ENCODE data around the gene CGA. TPM values are rescaled to one million over a fixed set of nuclear protein-coding genes. Genes with fewer than 3 reads are reported as not detected.

The CGA gene
- total and polyA plus RNA-seq, 4 donors = not detected

DNA sequence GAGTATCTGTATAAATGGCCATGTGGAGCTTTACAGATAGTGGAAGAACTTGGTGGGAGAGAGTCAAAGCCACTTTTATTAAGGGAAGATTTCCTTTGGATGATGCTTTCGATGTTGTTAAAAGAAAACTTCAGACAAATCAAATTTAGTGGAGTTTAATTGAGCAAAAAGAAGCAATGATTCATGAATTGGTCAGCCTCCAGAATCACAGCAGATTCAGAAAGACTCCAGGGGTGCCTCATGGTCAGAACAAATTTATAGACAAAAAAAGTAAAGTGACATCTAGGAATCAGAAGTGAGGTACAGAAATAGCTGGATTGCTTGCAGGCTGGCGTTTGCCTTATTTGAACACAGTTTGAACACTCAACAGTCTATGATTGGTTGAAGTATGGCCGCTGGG, 5.3 kb upstream of the CGA start:
- Histone ChIP-seq H3K36me3 (ENCODE audit: control insufficient read depth in 4 of 4, insufficient read depth in 3 of 4, low read depth in 1 of 4, low read length in 3 of 4) (no peaks in the 10 kb centered on the region), H3K9me3 (ENCODE audit: control insufficient read depth in 4 of 4, low read length in 3 of 4) (no peaks in the 10 kb centered on the region), H3K27me3 (ENCODE audit: control insufficient read depth in 4 of 4, insufficient read depth in 4 of 4, low read length in 3 of 4) (no peaks in the 10 kb centered on the region), H3K4me1 (ENCODE audit: control insufficient read depth in 4 of 4, insufficient read depth in 4 of 4, low read length in 3 of 4) (peaks cover 2 to 13% (median 11%) of the 10 kb centered on the region in 4 donors), H3K4me3 (ENCODE audit: low read depth in 1 of 3, low read length in 3 of 3) (no peak overlapping the region), H3K27ac (ENCODE audit: low read depth in 1 of 2, low read length in 2 of 2) (no peak overlapping the region), H3K9ac (ENCODE audit: low read depth in 1 of 2, low read length in 2 of 2) (no peak overlapping the region)
- DNase-seq (ENCODE audit: low spot score) = no peak
- WGBS = 95% methylated on average over 3 of the region's 3 CpGs
- no peak for TF ChIP-seq TAF1 (conservative IDR thresholded peaks at IDR 0.05)
- TF ChIP-seq, protein P1, sequence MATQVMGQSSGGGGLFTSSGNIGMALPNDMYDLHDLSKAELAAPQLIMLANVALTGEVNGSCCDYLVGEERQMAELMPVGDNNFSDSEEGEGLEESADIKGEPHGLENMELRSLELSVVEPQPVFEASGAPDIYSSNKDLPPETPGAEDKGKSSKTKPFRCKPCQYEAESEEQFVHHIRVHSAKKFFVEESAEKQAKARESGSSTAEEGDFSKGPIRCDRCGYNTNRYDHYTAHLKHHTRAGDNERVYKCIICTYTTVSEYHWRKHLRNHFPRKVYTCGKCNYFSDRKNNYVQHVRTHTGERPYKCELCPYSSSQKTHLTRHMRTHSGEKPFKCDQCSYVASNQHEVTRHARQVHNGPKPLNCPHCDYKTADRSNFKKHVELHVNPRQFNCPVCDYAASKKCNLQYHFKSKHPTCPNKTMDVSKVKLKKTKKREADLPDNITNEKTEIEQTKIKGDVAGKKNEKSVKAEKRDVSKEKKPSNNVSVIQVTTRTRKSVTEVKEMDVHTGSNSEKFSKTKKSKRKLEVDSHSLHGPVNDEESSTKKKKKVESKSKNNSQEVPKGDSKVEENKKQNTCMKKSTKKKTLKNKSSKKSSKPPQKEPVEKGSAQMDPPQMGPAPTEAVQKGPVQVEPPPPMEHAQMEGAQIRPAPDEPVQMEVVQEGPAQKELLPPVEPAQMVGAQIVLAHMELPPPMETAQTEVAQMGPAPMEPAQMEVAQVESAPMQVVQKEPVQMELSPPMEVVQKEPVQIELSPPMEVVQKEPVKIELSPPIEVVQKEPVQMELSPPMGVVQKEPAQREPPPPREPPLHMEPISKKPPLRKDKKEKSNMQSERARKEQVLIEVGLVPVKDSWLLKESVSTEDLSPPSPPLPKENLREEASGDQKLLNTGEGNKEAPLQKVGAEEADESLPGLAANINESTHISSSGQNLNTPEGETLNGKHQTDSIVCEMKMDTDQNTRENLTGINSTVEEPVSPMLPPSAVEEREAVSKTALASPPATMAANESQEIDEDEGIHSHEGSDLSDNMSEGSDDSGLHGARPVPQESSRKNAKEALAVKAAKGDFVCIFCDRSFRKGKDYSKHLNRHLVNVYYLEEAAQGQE (IDR thresholded peaks at IDR 0.05) = no peak
- no peak for TF ChIP-seq NR2F2 (IDR thresholded peaks at IDR 0.05)

DNA sequence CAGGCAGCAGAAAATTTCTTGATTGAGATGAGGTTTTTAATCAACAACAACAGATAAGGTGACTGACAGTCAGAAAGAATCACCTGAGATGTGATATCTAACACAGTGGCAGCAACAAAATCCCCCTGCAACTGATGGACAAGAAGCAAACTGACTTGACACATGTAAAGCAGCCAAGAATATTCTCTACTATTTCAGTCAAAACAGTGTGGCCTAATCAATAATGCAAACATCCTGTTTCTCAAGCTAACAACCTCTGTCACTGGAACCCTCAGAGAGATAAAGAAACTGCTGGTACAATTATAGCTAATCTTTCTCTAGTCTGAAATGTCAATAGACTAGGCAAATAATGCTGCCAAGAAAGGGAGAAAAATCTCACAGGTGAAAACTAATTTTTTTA, 4.6 kb upstream of the CGA start:
- peak; percentile 39 for TF ChIP-seq FOXA2 (IDR thresholded peaks at IDR 0.05)
- TF ChIP-seq, protein P2, sequence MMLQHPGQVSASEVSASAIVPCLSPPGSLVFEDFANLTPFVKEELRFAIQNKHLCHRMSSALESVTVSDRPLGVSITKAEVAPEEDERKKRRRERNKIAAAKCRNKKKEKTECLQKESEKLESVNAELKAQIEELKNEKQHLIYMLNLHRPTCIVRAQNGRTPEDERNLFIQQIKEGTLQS (IDR thresholded peaks at IDR 0.05) = no peak
- peak; percentile 36 to 48 for TF ChIP-seq RXRA (IDR thresholded peaks at IDR 0.05)
- TF ChIP-seq, protein P1 (IDR thresholded peaks at IDR 0.05) = no peak
- TF ChIP-seq JUND (IDR thresholded peaks at IDR 0.05) = peak; percentile 36
- TF ChIP-seq SP1 (IDR thresholded peaks at IDR 0.05) = peak; percentile 57
- TF ChIP-seq GABPA (IDR thresholded peaks at IDR 0.05 in 1 of 2, conservative IDR thresholded peaks at IDR 0.05 in 1 of 2) = peak; percentile 19 to 41
- TF ChIP-seq, protein P3, sequence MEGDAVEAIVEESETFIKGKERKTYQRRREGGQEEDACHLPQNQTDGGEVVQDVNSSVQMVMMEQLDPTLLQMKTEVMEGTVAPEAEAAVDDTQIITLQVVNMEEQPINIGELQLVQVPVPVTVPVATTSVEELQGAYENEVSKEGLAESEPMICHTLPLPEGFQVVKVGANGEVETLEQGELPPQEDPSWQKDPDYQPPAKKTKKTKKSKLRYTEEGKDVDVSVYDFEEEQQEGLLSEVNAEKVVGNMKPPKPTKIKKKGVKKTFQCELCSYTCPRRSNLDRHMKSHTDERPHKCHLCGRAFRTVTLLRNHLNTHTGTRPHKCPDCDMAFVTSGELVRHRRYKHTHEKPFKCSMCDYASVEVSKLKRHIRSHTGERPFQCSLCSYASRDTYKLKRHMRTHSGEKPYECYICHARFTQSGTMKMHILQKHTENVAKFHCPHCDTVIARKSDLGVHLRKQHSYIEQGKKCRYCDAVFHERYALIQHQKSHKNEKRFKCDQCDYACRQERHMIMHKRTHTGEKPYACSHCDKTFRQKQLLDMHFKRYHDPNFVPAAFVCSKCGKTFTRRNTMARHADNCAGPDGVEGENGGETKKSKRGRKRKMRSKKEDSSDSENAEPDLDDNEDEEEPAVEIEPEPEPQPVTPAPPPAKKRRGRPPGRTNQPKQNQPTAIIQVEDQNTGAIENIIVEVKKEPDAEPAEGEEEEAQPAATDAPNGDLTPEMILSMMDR (IDR thresholded peaks at IDR 0.05; ENCODE audit: low read depth, low read length, missing input control) = no peak
- TF ChIP-seq HNF4A (conservative IDR thresholded peaks at IDR 0.05) = peak; percentile 38 to 59
- peak; percentile 5 to 24 for TF ChIP-seq RAD21 (IDR thresholded peaks at IDR 0.05)
- TF ChIP-seq HNF4G (IDR thresholded peaks at IDR 0.05) = peak; percentile 37
- TF ChIP-seq, protein P4, sequence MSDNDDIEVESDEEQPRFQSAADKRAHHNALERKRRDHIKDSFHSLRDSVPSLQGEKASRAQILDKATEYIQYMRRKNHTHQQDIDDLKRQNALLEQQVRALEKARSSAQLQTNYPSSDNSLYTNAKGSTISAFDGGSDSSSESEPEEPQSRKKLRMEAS (IDR thresholded peaks at IDR 0.05) = peak; percentile 26
- H3K9ac ChIP-seq (ENCODE audit: low read depth in 1 of 2, low read length in 2 of 2) = no peak overlapping the region

More for the DNA sequence above, 4.6 kb upstream of the CGA start:
- Histone ChIP-seq H3K9me3 (ENCODE audit: control insufficient read depth in 4 of 4, low read length in 3 of 4) (no peaks in the 10 kb centered on the region), H3K4me3 (ENCODE audit: low read depth in 1 of 3, low read length in 3 of 3) (no peak overlapping the region), H3K27me3 (ENCODE audit: control insufficient read depth in 4 of 4, insufficient read depth in 4 of 4, low read length in 3 of 4) (no peaks in the 10 kb centered on the region), H3K36me3 (ENCODE audit: control insufficient read depth in 4 of 4, insufficient read depth in 3 of 4, low read depth in 1 of 4, low read length in 3 of 4) (no peaks in the 10 kb centered on the region), H3K27ac (ENCODE audit: low read depth in 1 of 2, low read length in 2 of 2) (peak overlapping the region in 1 of 2 donors; percentile 29), H3K4me1 (ENCODE audit: control insufficient read depth in 4 of 4, insufficient read depth in 4 of 4, low read length in 3 of 4) (peaks cover 2 to 13% (median 11%) of the 10 kb centered on the region in 4 donors)
- DNase-seq (ENCODE audit: low spot score) = no peak

Measured in liver (tissue), 9 donors.